K562 (cell line): Measurements from ENCODE around the gene SYN1. TPM values are rescaled to one million over a fixed set of nuclear protein-coding genes. Genes with fewer than 3 reads are reported as not detected.
A peak's percentile ranks its signal among the peaks of the same experiment; 100 is the strongest.

ENCODE experiments used
- ATF2 ChIP-seq: sonication (generic); formaldehyde crosslinking; IDR thresholded peaks from 2 replicates; pipeline ENCODE4 v1.8.1; 2022; ENCODE audit warnings: missing genetic modification reagents
- ATF7 ChIP-seq: fragments of 450-650 bp; IDR thresholded peaks from 2 replicates; pipeline ENCODE4 v1.7.1; 2014; ENCODE audit warnings: mild to moderate bottlenecking, moderate library complexity
- BCL6 ChIP-seq: fragments of 250-450 bp; sonication (Bioruptor Pico); IDR thresholded peaks from 2 replicates; pipeline ENCODE4 v1.4.0; 2020
- FOXJ3 ChIP-seq: sonication (generic); formaldehyde crosslinking; IDR thresholded peaks from 2 replicates; pipeline ENCODE4 v1.4.0; 2020; ENCODE audit warnings: mild to moderate bottlenecking, missing genetic modification reagents
- FOXO4 ChIP-seq: fragments of 450-650 bp; formaldehyde crosslinking; IDR thresholded peaks from 2 replicates; pipeline ENCODE4 v1.4.0; 2020; ENCODE audit warnings: mild to moderate bottlenecking, moderate library complexity
- GABPA ChIP-seq: fragments of 200-800 bp; sonication (Bioruptor generic); conservative IDR thresholded peaks from 2 replicates; pipeline ENCODE4 v1.6.1; 2016; ENCODE audit warnings: low read depth, missing genetic modification characterization, missing compliant biosample characterization
- GTF2A2 ChIP-seq: IDR thresholded peaks from 2 replicates; pipeline ENCODE4 v1.6.1; 2016; ENCODE audit warnings: mild to moderate bottlenecking, missing genetic modification characterization, missing compliant biosample characterization
- GTF2E2 ChIP-seq: fragments of 200-800 bp; sonication (Bioruptor generic); IDR thresholded peaks from 2 replicates; pipeline ENCODE4 v1.6.1; 2016; ENCODE audit warnings: missing genetic modification characterization, missing compliant biosample characterization
- HDGF ChIP-seq: fragments of 450-650 bp; IDR thresholded peaks from 2 replicates; pipeline ENCODE4 v1.6.1; 2016
- KHSRP ChIP-seq: fragments of 450-650 bp; IDR thresholded peaks from 2 replicates; pipeline ENCODE4 v1.6.1; 2017
- MAZ ChIP-seq, 2 experiments: fragments of 450-650 bp in 1 of 2; sonication (generic) in 1 of 2; formaldehyde crosslinking; IDR thresholded peaks in 1 of 2; conservative IDR thresholded peaks in 1 of 2; 2 replicates each; pipeline versions ENCODE4 v1.4.0 to v1.5.0; 2020; ENCODE audit warnings: mild to moderate bottlenecking in 1 of 2, missing genetic modification reagents in 1 of 2
- MNT ChIP-seq, 2 experiments: fragments of 450-650 bp; conservative IDR thresholded peaks; 2 replicates each; pipeline ENCODE4 v1.6.1; 2017; ENCODE audit warnings: mild to moderate bottlenecking in 2 of 2, moderate library complexity in 2 of 2
- NFIC ChIP-seq: fragments of 450-650 bp; IDR thresholded peaks from 2 replicates; pipeline ENCODE4 v1.6.1; 2017; ENCODE audit warnings: mild to moderate bottlenecking, inconsistent platforms
- PHB2 ChIP-seq: fragments of 450-650 bp; IDR thresholded peaks from 2 replicates; pipeline ENCODE4 v1.6.1; 2017; ENCODE audit warnings: low read depth
- PML ChIP-seq: IDR thresholded peaks from 2 replicates; pipeline ENCODE4 v1.6.1; 2012; ENCODE audit warnings: low read length, inconsistent platforms
- PPARD ChIP-seq: fragments of 250-450 bp; sonication (Bioruptor Pico); IDR thresholded peaks from 2 replicates; pipeline ENCODE4 v1.8.0; 2022; ENCODE audit warnings: inconsistent platforms, mild to moderate bottlenecking, moderate library complexity
- SIRT6 ChIP-seq: IDR thresholded peaks from one replicate; pipeline ENCODE4 v1.6.1; 2012; ENCODE audit warnings: low read depth, mild to moderate bottlenecking, control low read depth, inconsistent platforms, low read length, moderate library complexity
- SLC30A9 ChIP-seq: fragments of 250-450 bp; sonication (Bioruptor Pico); IDR thresholded peaks from 2 replicates; pipeline ENCODE4 v1.8.0; 2022; ENCODE audit warnings: mild to moderate bottlenecking, moderate library complexity
- SNRNP70 ChIP-seq: fragments of 200-400 bp; formaldehyde crosslinking; optimal IDR thresholded peaks from 2 replicates; pipeline ENCODE3; 2017; ENCODE audit warnings: low read depth, low read length
- SOX6 ChIP-seq: fragments of 450-650 bp; IDR thresholded peaks from 2 replicates; pipeline ENCODE4 v1.6.1; 2014; ENCODE audit warnings: mild to moderate bottlenecking
- SPI1 ChIP-seq: IDR thresholded peaks from 2 replicates; pipeline ENCODE4 v1.6.1; 2011; ENCODE audit warnings: low read depth, low read length, control low read depth, borderline replicate concordance
- STAT5A ChIP-seq: IDR thresholded peaks from 2 replicates; pipeline ENCODE4 v1.6.1; 2012; ENCODE audit warnings: low read length, inconsistent platforms, borderline replicate concordance
- ZBTB7A ChIP-seq: IDR thresholded peaks from 2 replicates; pipeline ENCODE4 v1.6.1; 2011; ENCODE audit warnings: low read depth, mild to moderate bottlenecking, low read length, moderate library complexity, borderline replicate concordance; ENCODE audit not compliant: control insufficient read depth
- ZNF165 ChIP-seq: fragments of 250-450 bp; sonication (Bioruptor Pico); IDR thresholded peaks from 2 replicates; pipeline ENCODE4 v1.4.0; 2020; ENCODE audit warnings: borderline replicate concordance
- ZNF324 ChIP-seq: fragments of 250-450 bp; sonication (Bioruptor Pico); IDR thresholded peaks from 2 replicates; pipeline ENCODE4 v1.4.0; 2020; ENCODE audit warnings: mild to moderate bottlenecking
- ZNF408 ChIP-seq: fragments of 250-450 bp; sonication (Bioruptor Pico); IDR thresholded peaks from 2 replicates; pipeline ENCODE4 v1.4.0; 2020; ENCODE audit warnings: low read depth, mild to moderate bottlenecking, moderate library complexity
- ZNF699 ChIP-seq: fragments of 250-450 bp; sonication (Bioruptor Pico); IDR thresholded peaks from 2 replicates; pipeline ENCODE4 v1.8.0; 2021; ENCODE audit warnings: mild to moderate bottlenecking, moderate library complexity; ENCODE audit not compliant: insufficient replicate concordance
- ZNF76 ChIP-seq: fragments of 250-450 bp; sonication (Bioruptor Pico); IDR thresholded peaks from 2 replicates; pipeline ENCODE4 v1.4.0; 2020; ENCODE audit warnings: mild to moderate bottlenecking, moderate library complexity, borderline replicate concordance
- polyA plus RNA-seq, 8 experiments: library from polyadenylated mRNA; depleted of rRNA in 4 of 8; stranded (reverse) in 5 of 8; unstranded in 3 of 8; fragments of >200 nt; fragmentation: Nextera tagmentation in 2 of 8; fragmentation: Illumina TruSeq in 1 of 8; extraction: Ambion mirVana in 2 of 8; extraction: Trizol in 1 of 8; gene quantifications; 2 replicates each; pipeline versions ENCODE4 v1.2.1 to v1.2.3, GENCODE V29; 2011 to 2014; ENCODE audit warnings: inconsistent platforms in 1 of 8, missing spikeins in 1 of 8
- total RNA-seq, 7 experiments: library from RNA; depleted of rRNA in 6 of 7; stranded (reverse); fragments of >200 nt in 6 of 7; fragmentation: Illumina TruSeq in 2 of 7; extraction: Trizol in 2 of 7; gene quantifications; 2 replicates each; pipeline versions ENCODE4 v1.2.1 to v1.2.3, GENCODE V29; 2011 to 2021; ENCODE audit warnings: low replicate concordance in 1 of 7

Gene SYN1
- total and polyA plus RNA-seq, 9 of the 15 experiments (the other 6 are each of a cell fraction or from before 2014, with no cell fraction given): 0.01 to 0.28 (median 0.18) TPM; not detected in 2

- TF ChIP-seq ZNF699 (CRISPR knock-in tag): no peak
- peak; percentile 60 to 73 for TF ChIP-seq MNT (conservative IDR thresholded peaks at IDR 0.05)
- TF ChIP-seq SOX6: no peak
- no peak for TF ChIP-seq ATF2 (CRISPR knock-in tag)
- peak; percentile 99 for TF ChIP-seq ATF7
- TF ChIP-seq PML: peak; percentile 33
- no peak for TF ChIP-seq ZNF165 (CRISPR knock-in tag)
- TF ChIP-seq PHB2: no peak
- no peak for TF ChIP-seq SLC30A9 (CRISPR knock-in tag)
- TF ChIP-seq GABPA (tag): peak; percentile 81
- no peak for TF ChIP-seq BCL6 (CRISPR knock-in tag)
- TF ChIP-seq FOXO4 (CRISPR knock-in tag): no peak
- no peak for TF ChIP-seq FOXJ3
- peak; percentile 68; the same call in 1 of the 2 replicates for TF ChIP-seq ZBTB7A
- no peak for TF ChIP-seq ZNF76 (CRISPR knock-in tag)
- no peak for TF ChIP-seq SIRT6
- TF ChIP-seq SPI1: no peak
- 0 out of 2 replicates have a peak, but pooled peaks have one; percentile 4 for TF ChIP-seq NFIC
- TF ChIP-seq GTF2A2 (tag): no peak
- no peak for TF ChIP-seq HDGF
- TF ChIP-seq KHSRP: no peak
- TF ChIP-seq PPARD (CRISPR knock-in tag): no peak
- TF ChIP-seq MAZ (CRISPR knock-in tag; conservative IDR thresholded peaks at IDR 0.05 in 1 of 2, IDR thresholded peaks at IDR 0.05 in 1 of 2): peak in 1 of 2 experiments; percentile 47; a peak in 1 of 4 replicates
- TF ChIP-seq GTF2E2 (tag): 0 out of 2 replicates have a peak, but pooled peaks have one; percentile 18
- peak; percentile 30; the same call in 1 of the 2 replicates for TF ChIP-seq STAT5A
- no peak for TF ChIP-seq ZNF408 (CRISPR knock-in tag)
- no peak for TF ChIP-seq ZNF324 (CRISPR knock-in tag)
- no peak for TF ChIP-seq SNRNP70
These were observed 58.6 kb downstream of the SYN1 start, which contains the start of gene ARAF (continued) for GRCh38 chrX:47560934-47561658.
